Karpas-422 (cell line): ENCODE data around the gene WDR89. TPM values are rescaled to one million over a fixed set of nuclear protein-coding genes. Genes with fewer than 3 reads are reported as not detected.
A peak's percentile ranks its signal among the peaks of the same experiment; 100 is the strongest.
"Not testable (repeated sequence)": the region's sequence is repeated elsewhere in the genome, so short reads cannot be mapped to it uniquely, and the experiment has no call there.

Experiments
- DNase-seq: peaks from one replicate; pipeline ENCODE4 v3.0.0-alpha.2; 2015
- H2AFZ ChIP-seq: fragments of 200-600 bp; sonication (generic); 2 replicates; pipeline ENCODE4 v1.6.1; 2014; ENCODE audit warnings: antibody characterized with exemption, low read length, mixed read lengths
- H3K27ac ChIP-seq: fragments of 200-600 bp; sonication (generic); 2 replicates; pipeline ENCODE4 v1.5.1; 2014; ENCODE audit warnings: mild to moderate bottlenecking, low read length, moderate library complexity
- H3K27me3 ChIP-seq: fragments of 200-600 bp; sonication (generic); 2 replicates; pipeline ENCODE4 v1.6.1; 2014; ENCODE audit warnings: low read length, mixed read lengths
- H3K36me3 ChIP-seq: fragments of 200-600 bp; sonication (generic); 2 replicates; pipeline ENCODE4 v1.6.1; 2014; ENCODE audit warnings: low read length, mixed read lengths; ENCODE audit not compliant: insufficient read depth
- H3K4me1 ChIP-seq: fragments of 200-600 bp; sonication (generic); 2 replicates; pipeline ENCODE4 v1.6.1; 2014; ENCODE audit warnings: mild to moderate bottlenecking, low read length, mixed read lengths
- H3K4me2 ChIP-seq: fragments of 200-600 bp; sonication (generic); 2 replicates; pipeline ENCODE4 v1.6.1; 2014; ENCODE audit warnings: low read length, low read depth, mild to moderate bottlenecking; ENCODE audit not compliant: poor library complexity, severe bottlenecking
- H3K4me3 ChIP-seq: fragments of 200-600 bp; sonication (generic); 2 replicates; pipeline ENCODE4 v1.5.1; 2014; ENCODE audit warnings: mild to moderate bottlenecking, antibody characterized with exemption, low read length, mixed read lengths
- H3K79me2 ChIP-seq: fragments of 200-600 bp; sonication (generic); 2 replicates; pipeline ENCODE4 v1.6.1; 2014; ENCODE audit warnings: mild to moderate bottlenecking, low read length, mixed read lengths
- H3K9ac ChIP-seq: fragments of 200-600 bp; sonication (generic); 2 replicates; pipeline ENCODE4 v1.6.0; 2014; ENCODE audit warnings: low read length
- H3K9me2 ChIP-seq: fragments of 200-600 bp; sonication (generic), shearing (Covaris generic); replicated peaks from 2 replicates; pipeline ENCODE4 v1.6.0; 2014; ENCODE audit warnings: mild to moderate bottlenecking, low read length, moderate library complexity; ENCODE audit not compliant: insufficient read depth
- H3K9me3 ChIP-seq: fragments of 300-700, 200-600 bp; sonication (generic); 2 replicates; pipeline ENCODE4 v1.6.1; 2014; ENCODE audit warnings: low read length, mixed read lengths
- H4K20me1 ChIP-seq: fragments of 200-600 bp; sonication (generic); 2 replicates; pipeline ENCODE4 v1.6.1; 2014; ENCODE audit warnings: mild to moderate bottlenecking, antibody characterized with exemption, low read length, low read depth; ENCODE audit not compliant: insufficient read depth
- total RNA-seq: library from RNA; depleted of rRNA; stranded (reverse); fragments of >200 nt; shearing (Covaris generic); gene quantifications from 2 replicates; pipeline ENCODE4 v1.2.3, GENCODE V29; 2014; ENCODE audit warnings: low replicate concordance

Gene WDR89
- total RNA-seq, 1 experiment from 2014 or later = 34.4 TPM

GRCh38 chr14:63633801-63634200 is 7.9 kb downstream of the WDR89 start:
- H3K36me3 ChIP-seq = peaks cover 5% of the 10 kb centered on the region; the same call in 1 of the 2 replicates
- peak overlapping the region; percentile 14 for H3K4me2 ChIP-seq
- H3K9me2 ChIP-seq = no peaks in the 10 kb centered on the region
- peaks cover 13% of the 10 kb centered on the region for H3K4me1 ChIP-seq
- H3K27me3 ChIP-seq = no peaks in the 10 kb centered on the region
- H3K79me2 ChIP-seq = peaks cover 100% of the 10 kb centered on the region
- peak; percentile 61 for DNase-seq
- no peak overlapping the region for H3K4me3 ChIP-seq
- H4K20me1 ChIP-seq = no peaks in the 10 kb centered on the region
- peaks cover 10% of the 10 kb centered on the region for H3K9me3 ChIP-seq
- no peak overlapping the region for H3K9ac ChIP-seq
- H3K27ac ChIP-seq = peak overlapping the region; percentile 54
- H2AFZ ChIP-seq = no peak overlapping the region; the same call in 1 of the 2 replicates

GRCh38 chr14:63632932-63633514 is 8.6 kb downstream of the WDR89 start:
- Histone ChIP-seq H3K4me2 (peak overlapping the region; percentile 14), H2AFZ (no peak overlapping the region), H3K27ac (peak overlapping the region; percentile 54), H3K9me2 (no peaks in the 10 kb centered on the region), H3K9me3 (peaks cover 10% of the 10 kb centered on the region), H3K36me3 (no peaks in the 10 kb centered on the region; the same call in 1 of the 2 replicates), H4K20me1 (no peaks in the 10 kb centered on the region), H3K4me3 (no peak overlapping the region), H3K27me3 (no peaks in the 10 kb centered on the region), H3K79me2 (peaks cover 100% of the 10 kb centered on the region), H3K9ac (no peak overlapping the region), H3K4me1 (peaks cover 13% of the 10 kb centered on the region)
- peak; percentile 87 for DNase-seq

- Histone ChIP-seq H3K27me3 (no peaks in the 10 kb centered on the region), H3K79me2 (peaks cover 90% of the 10 kb centered on the region), H4K20me1 (no peaks in the 10 kb centered on the region), H3K4me2 (no peak overlapping the region), H3K9ac (no peak overlapping the region), H3K36me3 (peaks cover 4% of the 10 kb centered on the region; the same call in 1 of the 2 replicates), H3K4me3 (no peak overlapping the region), H2AFZ (no peak overlapping the region), H3K9me3 (no peaks in the 10 kb centered on the region), H3K9me2 (no peaks in the 10 kb centered on the region), H3K27ac (no peak overlapping the region), H3K4me1 (peaks cover 19% of the 10 kb centered on the region)
- no peak for DNase-seq
These were observed 17.0 kb downstream of the WDR89 start for GRCh38 chr14:63624701-63625100.

GRCh38 chr14:63624203-63624602 is 17.5 kb downstream of the WDR89 start:
- peaks cover 90% of the 10 kb centered on the region for H3K79me2 ChIP-seq
- peaks cover 14% of the 10 kb centered on the region for H3K4me1 ChIP-seq
- H3K4me2 ChIP-seq = no peak overlapping the region
- H2AFZ ChIP-seq = no peak overlapping the region
- DNase-seq = no peak
- no peaks in the 10 kb centered on the region for H3K9me2 ChIP-seq
- no peaks in the 10 kb centered on the region for H3K9me3 ChIP-seq
- peaks cover 4% of the 10 kb centered on the region; the same call in 1 of the 2 replicates for H3K36me3 ChIP-seq
- no peak overlapping the region for H3K27ac ChIP-seq
- no peaks in the 10 kb centered on the region for H4K20me1 ChIP-seq
- H3K27me3 ChIP-seq = no peaks in the 10 kb centered on the region
- no peak overlapping the region for H3K4me3 ChIP-seq
- H3K9ac ChIP-seq = no peak overlapping the region

GRCh38 chr14:63621975-63622374 is 19.7 kb downstream of the WDR89 start:
- DNase-seq, H3K9ac ChIP-seq, H3K4me3 ChIP-seq, H3K9me3 ChIP-seq, H4K20me1 ChIP-seq, H2AFZ ChIP-seq, H3K9me2 ChIP-seq, H3K27ac ChIP-seq, H3K4me2 ChIP-seq, H3K36me3 ChIP-seq, H3K27me3 ChIP-seq: not testable (repeated sequence)
- peaks cover 90% of the 10 kb centered on the region for H3K79me2 ChIP-seq
- peaks cover 11% of the 10 kb centered on the region for H3K4me1 ChIP-seq

GRCh38 chr14:63616015-63616414 is 25.7 kb downstream of the WDR89 start:
- Histone ChIP-seq H3K27me3 (no peaks in the 10 kb centered on the region), H3K79me2 (peaks cover 91% of the 10 kb centered on the region), H3K9ac (no peak overlapping the region), H3K9me3 (no peaks in the 10 kb centered on the region), H3K27ac (no peak overlapping the region), H2AFZ (no peak overlapping the region), H3K4me3 (no peak overlapping the region), H3K36me3 (peaks cover 12% of the 10 kb centered on the region; the same call in 1 of the 2 replicates), H4K20me1 (no peaks in the 10 kb centered on the region), H3K4me1 (no peaks in the 10 kb centered on the region), H3K4me2 (no peak overlapping the region), H3K9me2 (no peaks in the 10 kb centered on the region)
- no peak for DNase-seq

GRCh38 chr14:63614679-63615363 is 26.9 kb downstream of the WDR89 start:
- H4K20me1 ChIP-seq = no peaks in the 10 kb centered on the region
- H3K79me2 ChIP-seq = peaks cover 91% of the 10 kb centered on the region

GRCh38 chr14:63611078-63611477 is 30.6 kb downstream of the WDR89 start:
- Histone ChIP-seq H3K79me2 (peaks cover 88% of the 10 kb centered on the region), H3K9me2 (no peaks in the 10 kb centered on the region), H3K36me3 (peaks cover 8% of the 10 kb centered on the region; the same call in 1 of the 2 replicates), H3K27me3 (no peaks in the 10 kb centered on the region), H3K9me3 (no peaks in the 10 kb centered on the region), H4K20me1 (no peaks in the 10 kb centered on the region), H3K4me2 (no peak overlapping the region), H3K4me3 (no peak overlapping the region), H3K4me1 (no peaks in the 10 kb centered on the region), H2AFZ (no peak overlapping the region), H3K9ac (no peak overlapping the region), H3K27ac (no peak overlapping the region)
- no peak for DNase-seq

More at GRCh38 chr14:63614679-63615363, 26.9 kb downstream of the WDR89 start:
- Histone ChIP-seq H3K4me2 (no peak overlapping the region), H3K27ac (no peak overlapping the region), H2AFZ (no peak overlapping the region), H3K9me3 (no peaks in the 10 kb centered on the region), H3K9ac (no peak overlapping the region), H3K36me3 (peaks cover 12% of the 10 kb centered on the region; the same call in 1 of the 2 replicates), H3K4me3 (no peak overlapping the region), H3K4me1 (no peaks in the 10 kb centered on the region), H3K27me3 (no peaks in the 10 kb centered on the region), H3K9me2 (no peaks in the 10 kb centered on the region)
- no peak for DNase-seq
